ENCODE data around the gene TPST1.

TPST1 gene

DNA sequence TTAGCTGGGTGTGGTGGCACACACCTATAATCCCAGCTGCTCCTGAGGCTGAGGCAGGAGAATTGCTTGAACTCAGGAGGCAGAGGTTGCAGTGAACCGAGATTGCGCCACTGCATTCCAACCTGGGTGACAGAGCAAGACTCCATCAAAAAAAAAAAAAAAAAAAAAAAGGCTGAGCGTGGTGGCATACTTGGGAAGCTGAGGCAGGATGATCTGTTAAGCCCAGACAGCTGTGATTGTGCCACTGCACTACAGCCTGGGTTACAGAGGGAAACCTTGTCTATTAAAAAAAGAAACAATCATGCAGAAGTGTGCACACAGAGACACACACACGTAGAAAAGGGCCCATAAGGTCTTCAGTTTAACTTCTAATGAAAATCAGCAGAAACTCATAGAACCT lies 150.6 kb downstream of the TPST1 start:
- TF ChIP-seq EZH2phosphoT487 (IDR thresholded peaks at IDR 0.05; ENCODE audit: borderline replicate concordance) = no peak
- TF ChIP-seq, protein P1, sequence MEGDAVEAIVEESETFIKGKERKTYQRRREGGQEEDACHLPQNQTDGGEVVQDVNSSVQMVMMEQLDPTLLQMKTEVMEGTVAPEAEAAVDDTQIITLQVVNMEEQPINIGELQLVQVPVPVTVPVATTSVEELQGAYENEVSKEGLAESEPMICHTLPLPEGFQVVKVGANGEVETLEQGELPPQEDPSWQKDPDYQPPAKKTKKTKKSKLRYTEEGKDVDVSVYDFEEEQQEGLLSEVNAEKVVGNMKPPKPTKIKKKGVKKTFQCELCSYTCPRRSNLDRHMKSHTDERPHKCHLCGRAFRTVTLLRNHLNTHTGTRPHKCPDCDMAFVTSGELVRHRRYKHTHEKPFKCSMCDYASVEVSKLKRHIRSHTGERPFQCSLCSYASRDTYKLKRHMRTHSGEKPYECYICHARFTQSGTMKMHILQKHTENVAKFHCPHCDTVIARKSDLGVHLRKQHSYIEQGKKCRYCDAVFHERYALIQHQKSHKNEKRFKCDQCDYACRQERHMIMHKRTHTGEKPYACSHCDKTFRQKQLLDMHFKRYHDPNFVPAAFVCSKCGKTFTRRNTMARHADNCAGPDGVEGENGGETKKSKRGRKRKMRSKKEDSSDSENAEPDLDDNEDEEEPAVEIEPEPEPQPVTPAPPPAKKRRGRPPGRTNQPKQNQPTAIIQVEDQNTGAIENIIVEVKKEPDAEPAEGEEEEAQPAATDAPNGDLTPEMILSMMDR (conservative IDR thresholded peaks at IDR 0.05; ENCODE audit: low read length) = no peak
- Histone ChIP-seq H3K9ac (ENCODE audit: low read depth, low read length, poor library complexity, severe bottlenecking) (no peak overlapping the region), H3K9me2 (replicated peaks; ENCODE audit: low read depth, low read length) (no peaks in the 10 kb centered on the region), H3K36me3 (ENCODE audit: insufficient read depth, low read length) (no peaks in the 10 kb centered on the region), H3K4me3 (ENCODE audit: low read length, poor library complexity, severe bottlenecking) (no peak overlapping the region), H3K79me2 (ENCODE audit: insufficient read depth, low read length) (no peaks in the 10 kb centered on the region), H3K4me2 (ENCODE audit: low read depth, low read length, poor library complexity, severe bottlenecking) (no peak overlapping the region), H4K20me1 (ENCODE audit: insufficient read depth, low read length, poor library complexity, severe bottlenecking) (no peaks in the 10 kb centered on the region), H2AFZ (ENCODE audit: low read length) (no peak overlapping the region), H3F3A (ENCODE audit: low read depth) (no peaks in the 10 kb centered on the region), H3K27me3 (ENCODE audit: insufficient read depth, low read length, poor library complexity, severe bottlenecking) (no peaks in the 10 kb centered on the region), H3K4me1 (ENCODE audit: insufficient read depth, low read length, poor library complexity, severe bottlenecking) (no peaks in the 10 kb centered on the region), H3K9me3 (ENCODE audit: insufficient read depth, low read depth, low read length) (no peaks in the 10 kb centered on the region)

DNA sequence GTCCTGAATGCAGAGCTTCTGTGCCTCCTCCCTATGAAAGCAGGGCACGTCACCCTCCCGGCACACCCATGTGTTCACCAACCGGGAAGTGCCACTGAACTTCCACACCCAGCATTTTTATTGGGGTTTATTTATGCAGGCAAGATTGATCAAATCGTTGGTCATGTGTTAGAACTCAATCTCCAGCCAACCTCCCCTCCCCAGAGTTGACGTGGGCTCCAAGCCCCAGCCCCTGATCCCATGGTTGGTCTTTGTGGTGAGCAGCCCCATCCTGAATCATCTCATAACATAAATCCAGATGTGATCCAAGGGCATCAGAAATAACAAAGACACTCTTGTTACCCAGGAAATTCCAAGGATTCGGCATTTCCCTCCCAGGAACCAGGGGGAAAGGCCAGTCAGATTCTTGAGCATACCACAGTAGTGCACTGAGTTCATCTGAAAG lies 151.2 kb downstream of the TPST1 start:
- no peak overlapping the region for H3K4me2 ChIP-seq (ENCODE audit: low read depth, low read length, poor library complexity, severe bottlenecking)
- no peaks in the 10 kb centered on the region for H3K79me2 ChIP-seq (ENCODE audit: insufficient read depth, low read length)
- H3K9me2 ChIP-seq (replicated peaks; ENCODE audit: low read depth, low read length) = no peaks in the 10 kb centered on the region
- H3K36me3 ChIP-seq (ENCODE audit: insufficient read depth, low read length) = no peaks in the 10 kb centered on the region
- H3K27me3 ChIP-seq (ENCODE audit: insufficient read depth, low read length, poor library complexity, severe bottlenecking) = no peaks in the 10 kb centered on the region
- no peak overlapping the region for H2AFZ ChIP-seq (ENCODE audit: low read length)
- H3K4me3 ChIP-seq (ENCODE audit: low read length, poor library complexity, severe bottlenecking) = no peak overlapping the region
- TF ChIP-seq, protein P1 (conservative IDR thresholded peaks at IDR 0.05; ENCODE audit: low read length) = no peak
- no peak for TF ChIP-seq EZH2phosphoT487 (IDR thresholded peaks at IDR 0.05; ENCODE audit: borderline replicate concordance)
- no peaks in the 10 kb centered on the region for H3K9me3 ChIP-seq (ENCODE audit: insufficient read depth, low read depth, low read length)
- no peaks in the 10 kb centered on the region for H4K20me1 ChIP-seq (ENCODE audit: insufficient read depth, low read length, poor library complexity, severe bottlenecking)
- no peak overlapping the region for H3K9ac ChIP-seq (ENCODE audit: low read depth, low read length, poor library complexity, severe bottlenecking)
- H3F3A ChIP-seq (ENCODE audit: low read depth) = no peaks in the 10 kb centered on the region
- no peaks in the 10 kb centered on the region for H3K4me1 ChIP-seq (ENCODE audit: insufficient read depth, low read length, poor library complexity, severe bottlenecking)

DNA sequence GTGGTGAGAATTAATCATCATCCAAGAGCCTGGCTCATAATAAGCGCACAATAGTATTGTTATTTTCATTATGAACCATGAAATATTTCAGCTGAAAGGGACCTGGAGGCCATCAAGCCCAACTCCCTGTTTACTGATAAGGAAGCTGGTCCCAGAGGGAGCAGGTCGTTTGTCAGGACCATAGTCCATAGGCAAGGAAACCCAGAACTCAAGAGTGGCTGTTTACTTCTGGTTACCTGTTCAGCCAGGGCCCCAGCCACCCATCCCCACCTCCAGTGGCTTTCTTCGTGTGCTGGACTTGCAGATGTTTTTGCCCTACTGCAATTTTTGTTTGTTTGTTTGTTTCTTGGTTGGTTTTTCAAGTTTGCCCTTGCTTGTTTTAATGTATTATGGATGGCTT lies 152.0 kb downstream of the TPST1 start:
- Histone ChIP-seq H3K4me2 (ENCODE audit: low read depth, low read length, poor library complexity, severe bottlenecking) (no peak overlapping the region), H3K4me1 (ENCODE audit: insufficient read depth, low read length, poor library complexity, severe bottlenecking) (no peaks in the 10 kb centered on the region), H3K36me3 (ENCODE audit: insufficient read depth, low read length) (no peaks in the 10 kb centered on the region), H3K79me2 (ENCODE audit: insufficient read depth, low read length) (no peaks in the 10 kb centered on the region), H2AFZ (ENCODE audit: low read length) (no peak overlapping the region), H3K9me2 (replicated peaks; ENCODE audit: low read depth, low read length) (no peaks in the 10 kb centered on the region), H3F3A (ENCODE audit: low read depth) (no peaks in the 10 kb centered on the region), H3K4me3 (ENCODE audit: low read length, poor library complexity, severe bottlenecking) (no peak overlapping the region), H3K9me3 (ENCODE audit: insufficient read depth, low read depth, low read length) (no peaks in the 10 kb centered on the region), H3K9ac (ENCODE audit: low read depth, low read length, poor library complexity, severe bottlenecking) (no peak overlapping the region), H3K27me3 (ENCODE audit: insufficient read depth, low read length, poor library complexity, severe bottlenecking) (no peaks in the 10 kb centered on the region), H4K20me1 (ENCODE audit: insufficient read depth, low read length, poor library complexity, severe bottlenecking) (no peaks in the 10 kb centered on the region)
- no peak for TF ChIP-seq EZH2phosphoT487 (IDR thresholded peaks at IDR 0.05; ENCODE audit: borderline replicate concordance)
- TF ChIP-seq, protein P1 (conservative IDR thresholded peaks at IDR 0.05; ENCODE audit: low read length) = no peak
